PC-3 (cell line): Measurements from ENCODE around the gene RXRA. TPM values are rescaled to one million over a fixed set of nuclear protein-coding genes. Genes with fewer than 3 reads are reported as not detected.
"Not testable (repeated sequence)": the region's sequence is repeated elsewhere in the genome, so short reads cannot be mapped to it uniquely, and the experiment has no call there.

Experiments
- ATAC-seq: fragments of 200-7000 bp; cut with Tn5 transposase; 2 replicates; pipeline ENCODE4 v1.9.1; 2020; ENCODE audit warnings: mild to moderate bottlenecking, moderate library complexity
- BruUV-seq: library from RNA; stranded (reverse); fragments of 400-500 nt; replicated peaks from 2 replicates; lab custom pipeline; 2021; lab: Mats Ljungman, UMichigan
- CTCF ChIA-PET: fragments of 300-600 bp; sonication (Branson Sonifier 250); formaldehyde crosslinking; loops from one replicate; lab custom pipeline; 2022; ENCODE audit warnings: antibody characterized with exemption; lab: Charles Lee
- POLR2A ChIA-PET: fragments of 300-600 bp; sonication (Branson Sonifier 250); formaldehyde crosslinking; loops from one replicate; lab custom pipeline; 2022; ENCODE audit warnings: antibody characterized with exemption; ENCODE audit not compliant: unreplicated experiment; lab: Charles Lee
- DNase-seq: peaks from one replicate; pipeline ENCODE4 v3.0.0-alpha.2; 2015
- H2AFZ ChIP-seq: fragments of 300-600 bp; sonication (generic); 2 replicates; pipeline ENCODE4 v1.6.0; 2016; ENCODE audit warnings: antibody characterized with exemption, low read length
- H3F3A ChIP-seq: fragments of 300-600 bp; sonication (generic); one replicate; pipeline ENCODE4 v1.6.0; 2017; ENCODE audit warnings: antibody characterized with exemption, low read length, control low read depth, mild to moderate bottlenecking; ENCODE audit not compliant: unreplicated experiment
- H3K27ac ChIP-seq: fragments of 300-600 bp; sonication (generic); 2 replicates; pipeline ENCODE4 v1.5.1; 2016; ENCODE audit warnings: mild to moderate bottlenecking, low read length
- H3K27me3 ChIP-seq: fragments of 300-600 bp; sonication (generic); 2 replicates; pipeline ENCODE4 v1.6.1; 2016; ENCODE audit warnings: low read length, mixed read lengths
- H3K36me3 ChIP-seq: fragments of 300-600 bp; sonication (generic); 2 replicates; pipeline ENCODE4 v1.6.1; 2016; ENCODE audit warnings: low read depth, mixed run types, low read length, mixed read lengths
- H3K4me1 ChIP-seq: fragments of 300-600 bp; sonication (generic); 2 replicates; pipeline ENCODE4 v1.5.1; 2016; ENCODE audit warnings: low read length; ENCODE audit not compliant: insufficient read depth
- H3K4me2 ChIP-seq: fragments of 300-600 bp; sonication (generic); 2 replicates; pipeline ENCODE4 v1.6.0; 2016; ENCODE audit warnings: low read length
- H3K4me3 ChIP-seq: fragments of 300-600 bp; sonication (generic); 2 replicates; pipeline ENCODE4 v1.5.1; 2016; ENCODE audit warnings: mild to moderate bottlenecking, low read length, mixed read lengths
- H3K79me2 ChIP-seq: fragments of 300-600 bp; sonication (generic); 2 replicates; pipeline ENCODE4 v1.6.1; 2017; ENCODE audit warnings: low read length, mixed read lengths
- H3K9ac ChIP-seq: fragments of 300-600 bp; sonication (generic); 2 replicates; pipeline ENCODE4 v1.6.0; 2016; ENCODE audit warnings: mild to moderate bottlenecking, low read length
- H3K9me2 ChIP-seq: fragments of 300-600 bp; sonication (generic); replicated peaks from 2 replicates; pipeline ENCODE4 v1.6.1; 2016; ENCODE audit warnings: mixed run types, low read length, mixed read lengths
- H3K9me3 ChIP-seq: fragments of 300-600 bp; sonication (generic); 2 replicates; pipeline ENCODE4 v1.6.1; 2016; ENCODE audit warnings: low read length, mixed read lengths
- H4K20me1 ChIP-seq: fragments of 300-600 bp; sonication (generic); 2 replicates; pipeline ENCODE4 v1.6.1; 2016; ENCODE audit warnings: low read length, mixed read lengths
- EZH2 ChIP-seq: fragments of 300-600 bp; sonication (generic); IDR thresholded peaks from one replicate; pipeline ENCODE4 v1.6.1; 2017; ENCODE audit warnings: antibody characterized with exemption, mild to moderate bottlenecking, low read length; ENCODE audit not compliant: unreplicated experiment
- EZH2phosphoT487 ChIP-seq: fragments of 300-600 bp; sonication (generic); IDR thresholded peaks from 2 replicates; pipeline ENCODE4 v1.6.1; 2018; ENCODE audit warnings: mild to moderate bottlenecking, antibody characterized with exemption, low read length, borderline replicate concordance
- intact Hi-C: fragments of 100-400 bp; cut with micrococcal nuclease; formaldehyde crosslinking; loops from 2 replicates; pipeline ENCODE4 v1.9.0; 2023
- total RNA-seq: library from RNA; depleted of rRNA; stranded (reverse); fragments of >200 nt; gene quantifications from 2 replicates; pipeline ENCODE4 v1.2.3, GENCODE V29; 2014
- TF ChIP-seq, protein P1 (sequence below): fragments of 300-600 bp; sonication (generic); conservative IDR thresholded peaks from 2 replicates; pipeline ENCODE4 v1.5.1; 2017; ENCODE audit warnings: antibody characterized with exemption, low read depth, mild to moderate bottlenecking, low read length

The RXRA gene
- total RNA-seq, 1 experiment from 2014 or later: 17.5 TPM

DNA sequence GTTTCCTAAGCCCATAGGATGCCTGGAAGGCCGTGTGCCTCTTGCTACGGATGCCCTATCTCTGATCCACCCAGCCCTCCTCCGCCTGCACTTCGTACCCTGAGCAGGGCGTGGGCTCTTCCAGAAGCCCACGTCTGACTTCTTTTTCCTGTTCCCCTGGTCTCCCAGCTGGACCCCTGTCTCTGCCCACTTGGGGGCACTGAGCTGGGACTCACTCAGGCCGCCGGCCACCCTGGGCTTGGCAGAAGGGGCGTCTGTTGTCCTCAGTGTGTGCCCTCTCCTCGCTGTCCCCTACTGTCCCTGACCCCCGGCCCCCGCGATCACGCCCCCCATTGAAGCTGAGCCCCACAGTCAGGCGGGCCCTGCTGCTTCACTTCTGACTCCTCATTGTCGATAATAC is 22.0 kb upstream of the RXRA start:
- no TSS peak for BruUV-seq
- H3F3A ChIP-seq: no peaks in the 10 kb centered on the region
- H3K79me2 ChIP-seq: no peaks in the 10 kb centered on the region
- TF ChIP-seq EZH2phosphoT487 (no peak), EZH2 (no peak)
- TF ChIP-seq, protein P1, sequence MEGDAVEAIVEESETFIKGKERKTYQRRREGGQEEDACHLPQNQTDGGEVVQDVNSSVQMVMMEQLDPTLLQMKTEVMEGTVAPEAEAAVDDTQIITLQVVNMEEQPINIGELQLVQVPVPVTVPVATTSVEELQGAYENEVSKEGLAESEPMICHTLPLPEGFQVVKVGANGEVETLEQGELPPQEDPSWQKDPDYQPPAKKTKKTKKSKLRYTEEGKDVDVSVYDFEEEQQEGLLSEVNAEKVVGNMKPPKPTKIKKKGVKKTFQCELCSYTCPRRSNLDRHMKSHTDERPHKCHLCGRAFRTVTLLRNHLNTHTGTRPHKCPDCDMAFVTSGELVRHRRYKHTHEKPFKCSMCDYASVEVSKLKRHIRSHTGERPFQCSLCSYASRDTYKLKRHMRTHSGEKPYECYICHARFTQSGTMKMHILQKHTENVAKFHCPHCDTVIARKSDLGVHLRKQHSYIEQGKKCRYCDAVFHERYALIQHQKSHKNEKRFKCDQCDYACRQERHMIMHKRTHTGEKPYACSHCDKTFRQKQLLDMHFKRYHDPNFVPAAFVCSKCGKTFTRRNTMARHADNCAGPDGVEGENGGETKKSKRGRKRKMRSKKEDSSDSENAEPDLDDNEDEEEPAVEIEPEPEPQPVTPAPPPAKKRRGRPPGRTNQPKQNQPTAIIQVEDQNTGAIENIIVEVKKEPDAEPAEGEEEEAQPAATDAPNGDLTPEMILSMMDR: no peak
- H3K9me3 ChIP-seq: no peaks in the 10 kb centered on the region
- H3K4me3 ChIP-seq: no peak overlapping the region
- H3K4me1 ChIP-seq: peaks cover 5% of the 10 kb centered on the region
- CTCF ChIA-PET: no interaction called here
- no peaks in the 10 kb centered on the region for H3K36me3 ChIP-seq
- no peaks in the 10 kb centered on the region for H3K27me3 ChIP-seq
- no peak for ATAC-seq
- H3K4me2 ChIP-seq: no peak overlapping the region
- POLR2A ChIA-PET: no interaction called here
- no peak for DNase-seq
- intact Hi-C loops: no loop called here
- no peaks in the 10 kb centered on the region for H4K20me1 ChIP-seq
- no peak overlapping the region for H3K9ac ChIP-seq
- no peak overlapping the region for H2AFZ ChIP-seq
- no peak overlapping the region for H3K27ac ChIP-seq
- no peaks in the 10 kb centered on the region for H3K9me2 ChIP-seq

DNA sequence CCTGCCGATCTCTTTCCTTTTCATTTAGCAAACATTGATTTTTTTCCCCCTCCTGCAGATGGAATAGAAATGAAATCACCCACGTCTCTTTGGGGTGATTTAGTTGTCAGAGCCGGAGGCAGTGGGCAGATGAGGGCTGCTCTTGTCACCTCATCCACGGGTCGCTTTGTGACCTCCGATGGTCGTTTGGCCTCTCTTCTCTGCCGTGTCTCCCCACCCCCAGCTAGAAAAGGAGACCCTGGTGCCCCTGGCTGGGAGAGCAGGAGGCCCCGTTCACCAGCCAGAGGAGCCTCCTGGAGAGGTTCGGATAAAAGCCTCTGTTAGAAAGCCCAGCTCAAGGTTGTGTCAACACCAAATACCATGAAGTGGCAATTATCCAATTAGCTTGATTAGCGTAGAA is 21.6 kb upstream of the RXRA start:
- TF ChIP-seq EZH2 (no peak), EZH2phosphoT487 (no peak)
- TF ChIP-seq, protein P1: no peak
- Histone ChIP-seq H3K9me3 (no peaks in the 10 kb centered on the region), H3K79me2 (no peaks in the 10 kb centered on the region), H3K27me3 (no peaks in the 10 kb centered on the region), H4K20me1 (no peaks in the 10 kb centered on the region), H3K4me1 (peaks cover 5% of the 10 kb centered on the region), H3K9me2 (no peaks in the 10 kb centered on the region), H3K4me3 (no peak overlapping the region), H3K9ac (no peak overlapping the region), H3K4me2 (no peak overlapping the region), H3F3A (no peaks in the 10 kb centered on the region), H3K27ac (no peak overlapping the region), H2AFZ (no peak overlapping the region), H3K36me3 (no peaks in the 10 kb centered on the region)
- ChIA-PET CTCF (no interaction called here), POLR2A (no interaction called here)
- DNase-seq (no peak), ATAC-seq (no peak)
- intact Hi-C loops: no loop called here
- BruUV-seq: no TSS peak

DNA sequence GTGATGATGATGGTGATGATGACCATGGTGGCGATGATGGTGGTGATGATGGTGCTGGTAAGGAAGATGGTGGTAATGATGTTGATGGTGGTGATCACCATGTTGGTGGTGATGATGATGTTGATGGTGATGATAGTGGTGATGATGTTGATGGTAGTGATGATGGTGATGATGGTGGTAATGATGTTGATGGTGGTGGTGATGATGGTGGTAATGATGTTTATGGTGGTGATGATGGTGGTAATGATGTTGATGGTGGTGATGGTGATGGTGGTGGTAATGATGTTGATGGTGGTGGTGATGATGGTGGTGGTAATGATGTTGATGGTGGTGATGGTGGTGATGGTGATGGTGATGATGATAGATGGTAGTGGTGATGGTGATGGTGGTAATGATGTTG is 20.7 kb upstream of the RXRA start:
- Histone ChIP-seq H3K27me3 (no peaks in the 10 kb centered on the region), H3K4me1 (peaks cover 5% of the 10 kb centered on the region), H3K9me3 (no peaks in the 10 kb centered on the region), H4K20me1 (no peaks in the 10 kb centered on the region), H3K4me2 (no peak overlapping the region), H3F3A (no peaks in the 10 kb centered on the region), H3K9ac (no peak overlapping the region), H3K36me3 (no peaks in the 10 kb centered on the region), H3K4me3 (no peak overlapping the region), H3K9me2 (no peaks in the 10 kb centered on the region), H3K79me2 (no peaks in the 10 kb centered on the region), H2AFZ (no peak overlapping the region), H3K27ac (no peak overlapping the region)
- ATAC-seq (no peak), DNase-seq (no peak)
- intact Hi-C loops: no loop called here
- ChIA-PET POLR2A (no interaction called here), CTCF (no interaction called here)
- no peak for TF ChIP-seq EZH2phosphoT487
- no peak for TF ChIP-seq EZH2
- TF ChIP-seq, protein P1: no peak
- no TSS peak for BruUV-seq

DNA sequence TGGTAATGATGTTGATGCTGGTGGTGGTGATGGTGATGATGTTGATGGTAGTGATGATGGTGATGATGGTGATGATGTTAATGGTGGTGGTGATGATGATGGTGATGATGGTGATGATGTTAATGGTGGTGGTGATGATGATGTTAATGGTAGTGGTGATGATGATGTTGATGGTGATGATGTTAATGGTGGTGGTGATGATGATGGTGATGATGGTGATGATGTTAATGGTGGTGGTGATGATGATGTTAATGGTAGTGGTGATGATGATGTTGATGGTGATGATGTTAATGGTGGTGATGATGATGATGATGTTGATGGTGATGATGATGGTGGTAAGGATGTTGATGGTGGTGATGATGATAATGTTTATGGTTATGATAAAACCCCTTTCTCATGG is 20.2 kb upstream of the RXRA start:
- H3K36me3 ChIP-seq, H3K4me3 ChIP-seq, ATAC-seq, H4K20me1 ChIP-seq, H3K4me2 ChIP-seq, BruUV-seq, H3K9ac ChIP-seq, intact Hi-C loops, H3K9me2 ChIP-seq, H3K9me3 ChIP-seq, H3K4me1 ChIP-seq, CTCF ChIA-PET, H3K79me2 ChIP-seq, H3F3A ChIP-seq, H3K27me3 ChIP-seq, H3K27ac ChIP-seq, DNase-seq, POLR2A ChIA-PET, H2AFZ ChIP-seq: not testable (repeated sequence)
